ENCODE results near the gene KRT26.
"Not testable (repeated sequence)": the region's sequence is repeated elsewhere in the genome, so short reads cannot be mapped to it uniquely, and the experiment has no call there.

KRT26 gene

DNA sequence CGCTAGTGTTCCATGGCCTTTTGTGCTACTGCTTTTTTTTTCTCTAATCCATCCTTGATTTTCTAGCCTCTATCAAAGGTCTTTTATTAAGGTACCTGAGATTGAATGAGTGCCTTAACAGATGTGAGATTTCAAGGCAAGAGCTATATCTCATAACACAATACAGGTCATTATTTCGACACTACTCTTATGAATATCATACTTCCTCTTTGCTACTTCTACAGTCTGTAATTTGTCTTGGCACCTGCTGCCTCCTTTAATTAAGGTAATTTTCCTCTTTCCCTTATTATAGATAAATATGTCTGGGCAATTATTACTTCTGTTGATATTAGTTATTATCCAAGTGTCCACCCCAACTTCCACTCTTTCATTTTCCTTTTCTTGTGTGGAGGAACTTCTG, 22.5 kb upstream of the KRT26 start:
- DNase-seq (ENCODE audit: low spot score) = no peak

DNA sequence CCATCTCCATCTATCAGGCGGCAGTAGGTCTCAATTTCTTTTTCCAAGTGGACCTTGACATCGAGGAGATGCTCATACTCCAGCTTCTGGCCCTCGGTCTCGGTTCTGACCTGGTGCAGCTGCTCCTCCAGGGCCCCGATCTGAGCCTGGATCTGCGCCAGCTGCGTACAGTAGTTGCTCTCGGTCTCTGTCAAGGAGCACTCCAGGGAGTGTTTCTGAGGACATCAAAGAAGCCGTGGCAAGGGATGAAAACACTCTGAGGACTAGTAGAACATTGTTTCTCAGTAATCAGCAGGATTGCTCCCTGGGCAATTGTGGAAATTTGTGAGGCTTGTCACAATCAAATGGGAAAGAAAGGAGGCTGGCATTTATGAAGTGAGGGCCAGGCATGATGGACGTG, 21.8 kb upstream of the KRT26 start:
- no peak for DNase-seq (ENCODE audit: low spot score)

DNA sequence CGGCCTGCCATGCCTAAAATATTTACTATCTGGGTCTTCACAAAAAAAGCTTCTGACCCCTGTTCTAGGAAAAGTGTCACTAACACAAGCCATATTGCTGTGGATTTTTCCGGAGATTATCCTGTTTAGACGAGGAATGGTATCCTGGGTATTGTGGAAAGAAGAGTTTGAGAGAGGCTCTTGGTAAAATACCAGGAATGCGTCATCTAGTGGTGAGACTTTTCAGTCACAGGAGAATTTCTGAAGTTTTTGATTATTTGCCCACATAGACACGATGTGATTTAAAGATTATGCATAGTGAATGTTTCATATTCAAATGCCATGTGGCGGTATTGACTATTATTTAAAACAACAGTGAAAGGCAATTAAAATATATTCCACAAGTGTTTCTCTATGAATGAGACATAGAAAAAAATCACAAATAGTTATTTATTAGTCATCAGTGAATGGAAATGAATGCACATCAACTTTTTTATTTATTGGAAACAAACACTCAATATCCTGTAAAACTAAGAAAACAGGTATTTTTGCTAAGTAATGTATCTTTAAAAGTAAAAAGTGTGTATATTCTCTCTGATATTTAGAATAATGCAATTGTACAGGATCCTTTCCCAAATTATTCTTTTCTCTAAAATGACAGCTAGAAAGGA, 19.9 kb upstream of the KRT26 start:
- peak; percentile 56 for DNase-seq (ENCODE audit: low spot score)

DNA sequence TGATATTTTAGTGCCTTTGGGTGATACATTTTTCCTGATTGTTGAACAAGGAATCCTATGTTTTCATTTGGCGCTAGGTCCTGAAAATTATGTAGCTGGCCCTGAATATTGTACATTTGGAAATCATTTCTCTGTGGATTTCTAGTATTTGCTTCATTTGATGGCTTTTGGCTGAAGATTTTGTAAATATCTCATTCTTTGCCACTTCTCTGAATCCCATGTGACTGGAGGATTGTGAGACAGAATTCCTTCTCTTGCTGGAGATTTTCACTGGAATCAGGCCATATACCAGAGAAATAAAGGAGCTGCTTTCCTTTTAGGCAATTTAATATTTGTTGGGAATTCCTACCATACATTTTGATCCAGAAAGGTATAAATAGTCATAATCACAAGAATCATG, 19.1 kb upstream of the KRT26 start:
- no peak for DNase-seq (ENCODE audit: low spot score)

DNA sequence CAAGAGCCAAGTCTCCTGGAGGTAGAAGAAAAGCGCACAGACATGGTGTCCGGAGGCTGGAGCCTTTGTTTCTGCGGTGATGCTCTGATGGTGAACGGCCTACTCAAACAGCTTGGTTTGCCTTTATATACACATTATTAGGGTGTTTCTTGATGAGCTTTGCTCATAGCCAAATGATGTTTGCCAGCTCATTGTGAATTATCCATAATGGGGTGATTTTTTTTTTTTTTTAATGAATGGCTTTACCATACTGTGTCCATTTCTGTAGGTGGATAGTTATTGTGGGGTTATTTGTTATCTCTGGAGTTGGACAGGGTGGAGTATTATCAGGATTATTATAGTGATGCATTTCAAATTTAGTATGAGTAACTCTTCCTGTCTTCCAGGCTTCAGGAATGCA, 10.4 kb upstream of the KRT26 start, which contains the start of gene KRT27:
Gene KRT27, minus strand, starts transcription at position 101 of the 400 bp plus-strand sequence. Its CDS starts 57 bp downstream, at position 44.
- DNase-seq (ENCODE audit: low spot score) = no peak

DNA sequence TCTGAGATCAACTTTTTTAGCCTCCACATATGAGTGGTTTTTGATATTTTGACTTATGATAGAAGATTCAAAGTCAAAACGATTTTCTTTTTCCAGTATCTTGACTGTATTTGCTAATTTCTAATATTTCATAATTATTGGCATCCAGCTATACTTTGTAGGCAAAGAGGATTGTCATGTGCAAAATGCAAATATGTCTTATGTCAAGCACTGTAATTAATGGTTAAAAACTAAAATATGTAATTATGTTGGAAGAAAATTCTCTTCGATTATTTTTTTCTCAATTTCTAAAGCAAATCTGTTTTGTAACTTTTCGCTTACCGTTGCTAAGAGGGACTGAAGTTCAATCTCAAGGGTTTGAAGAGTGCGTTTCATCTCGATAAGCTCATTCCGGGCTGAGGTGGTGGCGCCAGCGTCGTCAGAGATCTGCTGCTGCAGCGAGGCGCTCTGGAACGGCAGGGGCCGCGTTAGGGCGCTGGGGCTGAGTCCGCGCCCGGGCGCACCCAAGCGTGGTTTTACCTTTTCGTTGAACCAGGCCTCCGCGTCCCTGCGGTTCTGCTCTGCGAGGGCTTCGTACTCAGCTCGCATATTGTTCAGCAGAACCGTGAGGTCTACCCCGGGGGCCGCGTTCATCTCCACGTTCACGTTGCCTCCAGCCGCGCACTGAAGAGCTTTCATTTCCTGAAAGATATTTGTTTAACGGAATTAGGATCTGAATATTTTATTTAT, 7.3 kb upstream of the KRT26 start:
- no peak for DNase-seq (ENCODE audit: low spot score)

DNA sequence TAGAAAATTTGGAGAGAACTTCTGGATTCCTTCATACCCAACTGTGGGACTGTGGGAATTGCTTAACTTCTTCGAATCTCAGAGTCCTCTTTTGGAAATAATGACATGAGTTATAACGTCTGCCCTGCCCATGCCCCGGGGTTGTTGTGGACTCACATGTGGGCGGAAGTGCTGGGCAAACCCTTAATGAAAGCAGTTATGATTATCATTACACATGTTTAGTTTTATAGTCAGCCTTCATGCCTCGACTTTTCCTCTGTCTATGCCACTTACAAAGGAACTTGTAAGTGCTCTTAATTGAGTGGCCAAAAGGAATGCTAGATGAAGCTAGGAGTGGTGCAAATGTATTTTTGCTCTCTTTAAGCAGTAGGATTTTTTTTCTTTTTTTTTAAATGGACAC, 6.5 kb upstream of the KRT26 start:
- DNase-seq (ENCODE audit: low spot score) = no peak

DNA sequence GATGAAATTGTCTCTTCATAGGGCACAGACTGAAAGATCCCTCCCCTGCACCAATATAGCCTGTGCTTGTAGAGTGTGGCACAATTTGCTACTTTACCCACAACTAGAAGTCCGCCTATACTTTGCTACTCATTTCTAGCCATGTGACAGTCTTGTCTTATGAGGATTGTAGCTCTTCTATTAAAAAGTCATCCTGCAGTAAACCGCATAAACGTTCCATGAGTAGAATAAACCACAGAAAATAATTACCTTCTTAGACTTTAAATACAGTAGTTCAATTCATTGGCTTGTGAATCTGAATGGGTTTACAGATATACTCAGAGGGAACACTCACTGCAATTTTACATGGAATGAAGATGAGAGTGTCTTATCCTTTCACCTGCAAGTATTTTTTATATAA, 6.0 kb upstream of the KRT26 start:
- DNase-seq (ENCODE audit: low spot score) = no peak

DNA sequence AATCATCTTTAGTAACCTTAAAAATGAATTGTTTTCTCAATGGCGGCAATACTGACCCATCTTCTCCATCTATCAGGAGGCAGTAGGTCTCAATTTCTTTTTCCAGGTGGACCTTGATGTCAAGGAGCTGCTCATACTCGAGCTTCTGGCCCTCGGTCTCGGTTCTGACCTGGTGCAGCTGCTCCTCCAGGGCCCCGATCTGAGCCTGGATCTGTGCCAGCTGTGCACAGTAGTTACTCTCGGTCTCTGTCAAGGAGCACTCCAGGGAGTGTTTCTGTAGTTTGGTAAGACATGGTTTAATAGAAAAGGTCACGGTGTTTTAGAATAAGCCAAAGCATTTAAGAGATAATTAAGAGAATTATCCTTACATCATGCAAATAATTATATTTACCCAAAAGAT, 5.5 kb upstream of the KRT26 start:
- no peak for DNase-seq (ENCODE audit: low spot score)

DNA sequence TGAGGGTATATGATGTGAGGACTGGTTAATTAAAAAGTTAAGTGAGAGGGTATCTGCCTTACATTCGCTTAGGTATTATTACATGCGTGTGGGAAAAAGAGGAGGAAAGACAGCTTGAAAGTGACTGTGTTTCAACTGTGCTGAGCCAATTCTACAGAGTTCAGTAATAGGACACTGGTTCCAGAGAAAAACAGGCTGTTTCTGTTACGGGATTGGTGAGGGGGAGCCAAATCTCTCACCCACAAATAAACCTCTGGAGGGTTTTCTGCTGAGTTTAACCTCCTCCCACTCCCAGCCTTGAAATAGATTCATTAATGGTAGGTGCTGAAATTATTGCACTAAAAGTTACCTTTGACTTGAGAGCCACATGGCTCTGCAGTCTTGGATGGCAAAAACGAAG, 3.9 kb upstream of the KRT26 start:
- no peak for DNase-seq (ENCODE audit: low spot score)

DNA sequence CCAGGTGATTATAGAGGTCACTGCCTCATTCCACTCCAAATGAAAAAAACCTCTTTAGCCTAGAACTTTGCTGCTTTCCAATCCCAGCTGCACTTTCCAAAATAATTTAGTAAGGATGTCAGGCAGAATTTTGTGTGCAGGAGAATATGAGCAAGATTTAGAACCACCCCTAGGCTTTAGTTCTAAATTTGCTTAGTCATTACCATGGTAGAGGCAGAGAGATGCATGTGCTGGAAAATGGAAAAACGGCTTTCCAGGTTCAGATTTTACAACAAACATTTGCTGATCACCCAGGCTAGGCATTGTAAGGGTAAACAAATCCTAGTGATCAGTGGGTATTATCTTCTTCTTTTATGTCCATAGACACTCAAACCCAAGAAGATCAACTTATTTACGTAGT, 6.3 kb downstream of the KRT26 start:
- no peak for DNase-seq (ENCODE audit: low spot score)

DNA sequence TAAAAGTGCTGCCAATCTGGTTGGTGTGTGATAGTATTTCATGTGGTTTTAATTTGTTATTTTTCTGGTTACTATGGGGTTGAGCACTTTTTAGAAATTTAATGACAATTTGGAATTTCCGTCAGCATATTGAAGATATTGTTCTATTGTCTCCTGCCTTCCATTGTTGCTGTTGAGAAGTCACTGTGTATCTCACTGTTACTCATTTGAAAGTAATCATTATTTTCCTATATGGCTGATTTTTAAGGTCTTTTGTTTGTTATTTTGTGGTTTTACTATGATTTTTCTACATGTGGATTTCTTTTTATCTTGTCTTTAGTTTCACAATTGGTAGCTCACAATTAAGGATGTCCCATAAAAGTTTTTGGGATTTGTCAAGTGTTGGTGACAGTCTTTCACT, 8.2 kb downstream of the KRT26 start:
- no peak for DNase-seq (ENCODE audit: low spot score)

DNA sequence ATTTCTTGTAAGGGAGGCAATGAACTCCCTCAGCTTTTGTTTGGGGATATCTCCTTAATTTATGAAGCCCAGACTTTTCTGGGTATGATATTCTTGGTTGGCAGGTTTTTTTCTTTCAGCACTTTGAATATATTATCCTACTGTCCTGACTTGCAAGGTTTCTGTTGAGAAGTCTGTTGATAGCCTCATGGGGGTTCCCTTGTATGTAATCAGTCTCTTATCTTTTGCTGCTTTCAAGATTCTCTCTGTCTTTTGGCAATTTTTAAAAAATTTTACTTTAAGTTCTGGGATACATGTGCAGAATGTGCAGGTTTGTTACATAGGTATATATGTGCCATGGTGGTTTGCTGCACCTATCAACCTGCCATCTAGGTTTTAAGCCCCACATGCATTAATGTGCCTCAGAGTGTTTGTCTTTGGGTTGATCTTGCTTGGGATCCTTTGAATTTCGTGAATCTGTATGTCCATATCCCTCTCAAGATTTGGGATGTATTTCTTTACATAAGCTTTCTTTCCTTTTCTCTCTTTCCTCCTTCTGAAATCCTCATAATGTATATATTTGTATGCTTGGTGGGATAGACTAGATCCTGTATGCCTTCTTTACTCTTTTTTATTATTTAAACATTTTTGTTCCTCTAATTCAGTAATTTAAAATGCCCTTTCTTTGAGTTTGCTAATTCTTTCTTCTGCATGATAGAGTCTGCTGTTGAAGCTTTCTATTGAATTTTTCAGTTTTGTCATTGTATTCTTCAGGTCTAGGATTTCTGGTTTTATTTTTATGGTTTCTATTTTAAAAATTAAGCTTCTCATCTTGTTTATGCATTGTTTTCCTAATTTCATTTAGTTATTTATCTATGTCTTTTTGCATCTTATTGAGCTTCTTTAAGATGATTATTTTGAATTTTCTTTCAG, 11.6 kb downstream of the KRT26 start:
- DNase-seq (ENCODE audit: low spot score) = no peak

DNA sequence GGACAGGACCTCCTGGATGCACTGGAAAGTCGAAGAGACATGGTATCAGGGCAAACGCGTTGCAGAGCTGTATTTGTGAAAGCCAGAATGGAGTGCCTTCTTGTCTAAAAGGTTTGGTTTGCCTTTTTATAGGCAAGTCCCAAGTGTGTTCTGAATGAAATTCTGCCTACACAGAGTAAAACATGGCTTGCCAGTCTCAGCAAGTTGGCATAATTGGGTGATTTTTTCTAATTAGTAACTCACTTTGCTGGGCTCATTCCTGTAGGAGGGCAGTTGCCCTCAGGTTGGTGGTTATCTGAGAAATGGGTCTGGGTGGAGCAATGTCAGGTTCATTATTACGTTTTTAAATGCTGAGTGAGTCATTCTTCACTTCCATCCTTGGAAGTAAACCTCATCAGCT, 16.8 kb downstream of the KRT26 start, which contains the start of gene KRT25:
Gene KRT25, minus strand, starts transcription at position 101 of the 400 bp plus-strand sequence. Its CDS starts 60 bp downstream, at position 41.
- peak; percentile 6 for DNase-seq (ENCODE audit: low spot score)

DNA sequence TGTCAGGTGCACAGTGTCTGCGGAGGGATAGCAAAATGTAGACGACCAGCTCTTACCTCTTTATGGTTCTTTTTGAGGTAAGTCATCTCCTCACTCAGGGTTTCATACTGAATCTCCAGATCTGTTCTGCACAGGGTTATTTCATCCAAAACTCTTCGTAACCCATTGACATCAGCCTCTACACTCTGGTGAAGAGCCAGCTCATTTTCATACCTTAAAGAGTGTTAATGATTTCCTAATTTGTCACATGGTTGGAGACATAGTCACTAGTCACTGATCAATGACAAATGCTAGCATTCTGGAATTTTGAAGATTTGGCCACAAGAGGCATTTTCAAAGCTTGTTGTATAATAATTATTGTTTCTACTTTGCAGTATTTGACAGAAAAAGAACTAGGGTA, 18.2 kb downstream of the KRT26 start:
- DNase-seq (ENCODE audit: low spot score) = peak; percentile 72

DNA sequence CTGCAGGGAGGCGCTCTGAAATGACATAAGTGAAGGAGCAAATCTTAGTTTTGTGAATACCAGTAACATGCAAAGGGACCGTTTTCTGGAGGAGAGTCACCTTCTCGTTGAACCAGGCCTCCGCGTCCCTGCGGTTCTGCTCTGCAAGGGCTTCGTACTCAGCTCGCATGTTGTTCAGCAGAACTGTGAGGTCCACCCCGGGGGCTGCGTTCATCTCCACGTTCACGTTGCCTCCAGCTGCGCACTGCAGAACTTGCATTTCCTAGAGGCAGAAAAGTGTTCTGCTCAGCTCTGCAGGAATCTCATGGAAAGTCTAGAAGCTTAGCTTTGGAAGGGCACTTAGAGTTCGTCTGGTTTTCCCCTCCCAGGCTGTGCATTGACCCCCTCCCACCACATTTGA, 20.9 kb downstream of the KRT26 start:
- DNase-seq (ENCODE audit: low spot score) = no peak

DNA sequence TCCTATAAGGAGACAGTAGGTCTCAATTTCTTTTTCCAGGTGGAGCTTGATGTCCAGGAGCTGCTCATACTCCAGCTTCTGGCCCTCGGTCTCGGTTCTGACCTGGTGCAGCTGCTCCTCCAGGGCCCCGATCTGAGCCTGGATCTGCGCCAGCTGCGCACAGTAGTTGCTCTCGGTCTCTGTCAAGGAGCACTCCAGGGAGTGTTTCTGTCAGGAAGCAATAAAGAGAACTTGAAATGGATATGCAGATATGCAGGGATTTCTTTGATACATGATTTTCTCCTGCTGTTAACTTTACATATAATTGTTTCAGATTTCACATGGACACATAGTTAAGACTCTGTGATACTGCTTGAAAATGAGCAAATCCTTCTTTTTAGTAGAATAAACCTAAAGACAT, 21.6 kb downstream of the KRT26 start:
- DNase-seq (ENCODE audit: low spot score) = no peak

DNA sequence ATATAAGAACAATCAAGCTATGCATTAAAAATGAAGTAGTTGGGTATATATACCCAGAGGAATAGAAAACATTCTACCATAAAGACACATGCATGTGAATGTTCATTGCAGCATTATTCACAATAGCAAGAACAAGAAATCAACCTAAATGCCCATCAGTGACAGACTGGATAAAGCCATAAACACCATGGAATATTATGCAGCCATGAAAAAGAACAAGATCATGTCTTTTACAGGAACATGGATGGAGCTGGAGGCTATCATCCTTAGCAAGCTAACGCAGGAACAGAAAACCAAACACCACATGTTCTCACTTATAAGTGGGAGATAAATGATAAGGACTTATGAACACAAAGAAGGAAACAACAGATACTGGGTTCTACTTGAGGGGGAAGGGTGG, 23.3 kb downstream of the KRT26 start:
- not testable (repeated sequence) for DNase-seq (ENCODE audit: low spot score)

DNA sequence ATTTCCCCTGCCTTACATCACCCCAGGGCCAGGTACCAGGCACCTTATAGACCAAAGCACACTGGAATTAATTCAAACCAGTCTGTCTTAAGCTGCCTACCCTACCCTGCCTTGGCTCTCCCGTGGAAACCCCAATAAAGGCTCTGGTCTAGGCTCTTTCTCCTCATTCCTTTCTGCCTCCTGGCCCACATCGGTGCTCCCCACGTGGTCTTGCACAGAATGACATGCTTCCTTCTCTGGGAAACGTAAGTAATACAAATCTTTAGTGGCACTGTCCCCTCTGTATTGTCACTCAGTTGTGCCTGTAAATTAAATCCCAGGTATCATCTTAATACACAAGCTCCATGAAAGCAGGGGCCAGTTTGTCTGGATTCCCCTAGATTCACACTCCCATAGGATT, 33.4 kb downstream of the KRT26 start:
- DNase-seq (ENCODE audit: low spot score) = no peak

DNA sequence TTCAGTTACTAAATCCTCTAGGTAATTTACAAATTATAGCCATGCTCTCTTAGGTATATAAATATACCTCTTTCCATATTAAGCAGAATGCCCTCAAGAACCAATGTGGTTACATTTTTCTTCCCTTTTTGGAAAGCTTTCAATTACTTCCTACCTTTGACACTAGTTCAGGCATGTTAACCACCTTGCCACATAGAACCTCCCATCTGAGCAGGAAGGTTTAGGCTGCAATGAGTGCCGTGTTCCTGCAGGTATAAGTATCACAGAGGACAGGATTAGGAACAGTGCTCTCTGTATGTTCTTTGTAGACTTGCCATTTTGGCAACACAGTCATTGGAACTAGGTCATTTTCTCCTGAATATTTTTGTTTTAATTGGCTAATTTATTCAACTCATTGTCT, 37.0 kb downstream of the KRT26 start:
- DNase-seq (ENCODE audit: low spot score) = no peak

DNA sequence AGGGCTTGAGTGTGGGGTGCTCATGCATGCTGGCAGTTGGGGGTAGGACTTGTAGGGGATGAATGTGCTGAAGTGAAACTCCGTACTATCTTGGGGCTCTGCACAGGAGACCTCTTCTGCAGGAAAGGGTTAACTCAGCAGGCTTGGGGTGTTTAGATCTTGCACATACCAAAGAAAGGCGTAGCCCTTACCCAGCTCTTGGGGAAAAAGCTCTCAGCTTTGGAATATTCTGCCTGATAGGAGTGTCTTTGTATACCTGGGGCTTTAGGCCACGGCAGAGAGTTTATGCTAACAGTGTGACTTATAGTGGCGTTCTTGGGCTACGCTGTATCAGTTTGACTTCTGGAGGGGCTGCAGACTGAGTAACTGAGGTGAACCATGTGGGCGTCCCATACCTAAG, 38.0 kb downstream of the KRT26 start:
- no peak for DNase-seq (ENCODE audit: low spot score)

DNA sequence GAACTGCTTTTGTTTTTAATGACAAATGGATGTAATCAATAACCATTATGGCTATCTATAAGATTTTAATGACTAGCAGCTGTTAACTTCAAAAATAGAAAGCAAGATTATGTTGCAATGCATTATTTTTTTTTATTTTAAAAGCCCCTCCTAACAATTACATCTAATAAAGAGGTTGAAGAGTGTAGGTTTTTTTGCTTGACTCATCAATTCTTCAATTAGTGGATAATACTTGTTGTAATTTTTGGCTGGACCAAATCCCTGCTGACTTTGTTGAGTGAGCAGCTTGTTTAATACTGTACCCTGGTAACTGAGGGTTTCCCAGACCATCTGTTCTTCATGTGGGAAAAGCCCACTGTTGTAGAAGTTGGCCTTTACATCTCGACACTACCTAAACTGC, 41.0 kb downstream of the KRT26 start:
- no peak for DNase-seq (ENCODE audit: low spot score)

Data from kidney tubule cell (primary cell).